ENCODE measurements around the gene C7orf25. TPM values are rescaled to one million over a fixed set of nuclear protein-coding genes. Genes with fewer than 3 reads are reported as not detected.
A peak's percentile ranks its signal among the peaks of the same experiment; 100 is the strongest.
"Not testable (repeated sequence)": the region's sequence is repeated elsewhere in the genome, so short reads cannot be mapped to it uniquely, and the experiment has no call there.

Gene C7orf25
- total RNA-seq, 1 donor from 2014 or later, result 5.7 TPM

- Mint-ChIP-seq H3K27me3 (ENCODE audit: insufficient read depth) (peaks cover 5% of the 10 kb centered on the region), H3K9me3 (no peaks in the 10 kb centered on the region), H3K4me3 (peak overlapping the region; percentile 81), H3K4me1 (ENCODE audit: low read depth) (peaks cover 25% of the 10 kb centered on the region), H3K27ac (no peak overlapping the region), H3K36me3 (ENCODE audit: low read depth) (no peaks in the 10 kb centered on the region)
- no peak for DNase-seq (ENCODE audit: low spot score)
- intact Hi-C loops (cut with micrococcal nuclease), result loop anchor here (2.0 to 5.0 kb wide), 3 partner anchors 872 to 944 kb away; no protein-coding TSS in a partner anchor
Observed at GRCh38 chr7:42886893-42887505, 24.9 kb downstream of the C7orf25 start.

DNA sequence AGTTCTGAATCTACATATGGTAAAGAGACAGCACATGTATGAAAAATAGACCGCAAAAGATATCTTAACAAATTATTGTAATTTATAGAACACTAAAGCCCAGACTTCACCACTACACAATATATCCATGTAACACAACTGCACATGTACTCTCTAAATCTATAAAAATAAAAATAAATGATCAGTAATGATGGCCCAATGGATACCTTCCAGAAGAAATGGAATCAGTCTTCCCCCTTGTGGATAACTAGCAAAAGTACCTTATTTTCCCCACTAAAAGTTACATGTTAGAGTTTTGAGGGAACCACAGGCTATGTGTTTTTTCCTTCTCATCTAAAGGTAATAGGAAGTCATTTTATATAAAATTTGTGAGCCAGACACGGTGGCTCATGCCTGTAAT is 25.7 kb downstream of the C7orf25 start:
- no peak for DNase-seq (ENCODE audit: low spot score)
- Mint-ChIP-seq H3K36me3 (ENCODE audit: low read depth) (no peaks in the 10 kb centered on the region), H3K4me3 (no peak overlapping the region), H3K4me1 (ENCODE audit: low read depth) (peaks cover 25% of the 10 kb centered on the region), H3K9me3 (no peaks in the 10 kb centered on the region), H3K27ac (no peak overlapping the region), H3K27me3 (ENCODE audit: insufficient read depth) (peaks cover 7% of the 10 kb centered on the region)
- intact Hi-C loops (cut with micrococcal nuclease), result loop anchor here (2.0 to 5.0 kb wide), 3 partner anchors 871 to 943 kb away; no protein-coding TSS in a partner anchor

DNA sequence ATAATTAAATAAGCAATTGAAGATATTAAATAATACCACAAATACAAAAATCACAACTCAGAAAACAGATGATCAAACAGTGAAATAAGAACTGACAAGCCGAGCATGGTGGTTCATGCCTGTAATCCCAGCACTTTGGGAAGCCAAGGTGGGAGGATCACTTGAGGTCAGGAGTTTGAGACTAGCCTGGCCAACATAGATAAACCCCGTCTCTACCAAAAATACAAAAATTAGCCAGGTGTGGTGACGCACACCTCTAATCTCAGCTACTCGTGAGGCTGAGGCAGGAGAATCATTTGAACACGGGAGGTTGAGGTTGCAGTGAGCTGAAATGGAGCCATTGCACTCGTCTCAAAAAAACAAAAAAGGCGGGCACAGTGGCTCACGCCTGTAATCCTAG is 26.7 kb downstream of the C7orf25 start:
- not testable (repeated sequence) for H3K9me3 Mint-ChIP-seq; DNase-seq (ENCODE audit: low spot score); H3K4me3 Mint-ChIP-seq; H3K27ac Mint-ChIP-seq; H3K36me3 Mint-ChIP-seq (ENCODE audit: low read depth); H3K27me3 Mint-ChIP-seq (ENCODE audit: insufficient read depth)
- H3K4me1 Mint-ChIP-seq (ENCODE audit: low read depth), result peaks cover 25% of the 10 kb centered on the region
- intact Hi-C loops (cut with micrococcal nuclease), result loop anchor here (5.0 kb wide), 1 partner anchor 908 kb away; no protein-coding TSS in a partner anchor

- no peak for DNase-seq (ENCODE audit: low spot score)
- Mint-ChIP-seq H3K4me3 (no peak overlapping the region), H3K4me1 (ENCODE audit: low read depth) (peaks cover 20% of the 10 kb centered on the region), H3K36me3 (ENCODE audit: low read depth) (no peaks in the 10 kb centered on the region), H3K9me3 (no peaks in the 10 kb centered on the region), H3K27ac (no peak overlapping the region), H3K27me3 (ENCODE audit: insufficient read depth) (peaks cover 7% of the 10 kb centered on the region)
- intact Hi-C loops (cut with micrococcal nuclease), result no loop called here
Observed at GRCh38 chr7:42883950-42884349, 27.9 kb downstream of the C7orf25 start.

GRCh38 chr7:42880392-42880791 is 31.5 kb downstream of the C7orf25 start:
- Mint-ChIP-seq H3K4me3 (no peak overlapping the region), H3K27me3 (ENCODE audit: insufficient read depth) (peaks cover 1% of the 10 kb centered on the region), H3K9me3 (no peaks in the 10 kb centered on the region), H3K36me3 (ENCODE audit: low read depth) (no peaks in the 10 kb centered on the region), H3K4me1 (ENCODE audit: low read depth) (no peaks in the 10 kb centered on the region), H3K27ac (no peak overlapping the region)
- no peak for DNase-seq (ENCODE audit: low spot score)
- intact Hi-C loops (cut with micrococcal nuclease), result no loop called here

DNA sequence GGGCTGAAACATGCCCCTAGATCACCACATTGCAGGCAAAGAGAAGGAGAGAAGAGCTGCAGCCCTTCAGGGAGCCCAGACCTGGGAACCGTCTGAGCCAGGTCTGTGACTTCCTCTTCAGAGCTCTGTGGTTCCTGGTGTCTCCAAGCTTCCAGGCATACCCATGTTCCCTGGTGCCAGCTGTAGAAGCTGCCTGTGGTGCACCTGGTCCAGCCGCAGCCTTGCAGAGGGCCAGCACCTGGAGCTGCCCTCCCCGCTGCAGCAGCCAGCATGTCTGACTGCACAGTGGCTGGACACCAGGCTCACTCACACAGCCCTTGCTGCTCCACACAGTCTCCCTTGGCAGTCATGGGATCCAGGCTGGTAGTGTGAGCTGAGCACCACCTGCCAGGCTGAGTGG is 33.6 kb downstream of the C7orf25 start:
- Mint-ChIP-seq H3K4me1 (ENCODE audit: low read depth) (no peaks in the 10 kb centered on the region), H3K36me3 (ENCODE audit: low read depth) (no peaks in the 10 kb centered on the region), H3K4me3 (no peak overlapping the region), H3K27ac (no peak overlapping the region), H3K27me3 (ENCODE audit: insufficient read depth) (peaks cover 1% of the 10 kb centered on the region), H3K9me3 (no peaks in the 10 kb centered on the region)
- DNase-seq (ENCODE audit: low spot score), result no peak
- intact Hi-C loops (cut with micrococcal nuclease), result no loop called here

- Mint-ChIP-seq H3K27ac (no peak overlapping the region), H3K9me3 (no peaks in the 10 kb centered on the region), H3K4me3 (no peak overlapping the region), H3K36me3 (ENCODE audit: low read depth) (no peaks in the 10 kb centered on the region), H3K27me3 (ENCODE audit: insufficient read depth) (peaks cover 1% of the 10 kb centered on the region), H3K4me1 (ENCODE audit: low read depth) (no peaks in the 10 kb centered on the region)
- DNase-seq (ENCODE audit: low spot score), result no peak
- intact Hi-C loops (cut with micrococcal nuclease), result loop anchor here (2.0 kb wide), 1 partner anchor 43 kb away; no protein-coding TSS in a partner anchor
Observed at GRCh38 chr7:42877862-42878261, 34.0 kb downstream of the C7orf25 start.

GRCh38 chr7:42876182-42877068 is 35.4 kb downstream of the C7orf25 start:
- intact Hi-C loops (cut with micrococcal nuclease), result loop anchor here (1.0 to 2.0 kb wide), 4 partner anchors 12 to 935 kb away; no protein-coding TSS in a partner anchor
- Mint-ChIP-seq H3K27me3 (ENCODE audit: insufficient read depth) (peaks cover 1% of the 10 kb centered on the region), H3K9me3 (no peaks in the 10 kb centered on the region), H3K27ac (no peak overlapping the region), H3K4me1 (ENCODE audit: low read depth) (peaks cover 5% of the 10 kb centered on the region), H3K4me3 (no peak overlapping the region), H3K36me3 (ENCODE audit: low read depth) (no peaks in the 10 kb centered on the region)
- peak; percentile 26 for DNase-seq (ENCODE audit: low spot score)

DNA sequence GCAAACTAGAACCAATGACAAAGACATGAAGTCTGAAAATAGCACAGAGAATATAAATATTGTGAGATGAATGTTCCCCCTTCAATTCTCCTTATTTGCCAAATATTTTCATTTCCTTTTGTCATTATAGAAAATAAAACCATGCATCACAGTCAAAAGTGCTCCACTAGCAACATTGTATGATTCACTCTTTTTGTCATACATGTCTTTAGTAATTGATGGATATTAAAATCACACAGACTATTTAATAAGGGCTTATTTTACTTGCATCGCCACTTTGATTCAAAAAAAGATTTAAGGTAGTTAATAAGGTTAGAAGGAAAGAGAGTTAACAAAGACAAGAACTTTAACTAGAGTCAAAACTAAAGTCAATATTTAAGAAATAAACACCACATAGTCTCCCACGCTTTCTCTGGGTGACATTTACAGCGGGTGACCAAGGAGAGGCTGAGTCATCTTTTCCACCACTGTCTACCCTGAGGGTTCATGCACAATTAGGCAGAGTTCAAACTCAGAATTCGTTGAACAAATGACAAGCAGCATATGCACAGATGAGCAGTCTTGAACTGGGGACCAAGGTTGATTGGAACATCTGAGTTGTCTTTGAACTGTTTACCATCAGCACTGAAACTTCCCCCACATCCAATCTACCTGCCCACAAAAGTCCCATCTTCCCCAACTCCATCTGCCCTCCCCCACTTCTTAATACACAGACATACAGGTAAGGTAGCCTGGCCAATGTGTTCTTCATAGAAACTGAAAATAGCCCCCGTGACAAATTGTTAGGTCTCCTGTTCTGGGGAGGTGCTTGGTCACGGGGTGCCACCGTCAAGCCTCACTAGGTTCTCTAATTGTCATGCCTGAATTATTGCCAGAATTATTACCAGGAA is 42.5 kb downstream of the C7orf25 start:
- H3K27me3 Mint-ChIP-seq (ENCODE audit: insufficient read depth), result peaks cover 2% of the 10 kb centered on the region
- H3K9me3 Mint-ChIP-seq, result peaks cover 23% of the 10 kb centered on the region
- peaks cover 24% of the 10 kb centered on the region for H3K4me1 Mint-ChIP-seq (ENCODE audit: low read depth)
- H3K36me3 Mint-ChIP-seq (ENCODE audit: low read depth), result peaks cover 2% of the 10 kb centered on the region
- intact Hi-C loops (cut with micrococcal nuclease), result loop anchor here (1.0 to 10.0 kb wide), 7 partner anchors 12 to 988 kb away; partner anchors contain the start of genes GLI3, MRPL32 and PSMA2
- H3K27ac Mint-ChIP-seq, result peak overlapping the region; percentile 88
- peak; percentile 19 for DNase-seq (ENCODE audit: low spot score)
- peak overlapping the region; percentile 19 for H3K4me3 Mint-ChIP-seq

DNA sequence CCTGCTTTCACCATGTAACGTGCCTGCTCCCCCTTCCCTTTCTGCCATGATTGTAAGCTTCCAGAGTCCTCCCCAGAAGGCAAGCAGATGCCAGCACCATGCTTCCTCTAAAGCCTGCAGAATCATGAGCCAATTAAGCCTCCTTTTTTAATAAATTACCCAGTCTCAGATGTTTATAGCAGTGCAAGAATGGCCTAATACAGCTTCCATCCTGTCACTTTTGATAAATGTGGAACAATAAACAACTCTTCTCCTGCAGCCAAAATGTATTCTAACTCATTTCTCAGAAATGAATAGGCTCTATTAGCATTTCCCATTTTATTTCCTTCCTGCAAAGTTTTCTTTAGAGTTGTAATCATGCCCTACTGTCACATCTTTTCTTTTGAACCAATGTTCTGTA is 43.4 kb downstream of the C7orf25 start:
- H3K4me1 Mint-ChIP-seq (ENCODE audit: low read depth), result peaks cover 24% of the 10 kb centered on the region
- peaks cover 2% of the 10 kb centered on the region for H3K27me3 Mint-ChIP-seq (ENCODE audit: insufficient read depth)
- H3K4me3 Mint-ChIP-seq, result peak overlapping the region; percentile 19
- peaks cover 2% of the 10 kb centered on the region for H3K36me3 Mint-ChIP-seq (ENCODE audit: low read depth)
- no peak for DNase-seq (ENCODE audit: low spot score)
- H3K27ac Mint-ChIP-seq, result peak overlapping the region; percentile 88
- peaks cover 30% of the 10 kb centered on the region for H3K9me3 Mint-ChIP-seq
- intact Hi-C loops (cut with micrococcal nuclease), result loop anchor here (10.0 kb wide), 1 partner anchor 634 kb away; the partner anchor contains the start of gene GLI3

Data from activated T-helper 1 cell treated with anti-CD3 and anti-CD28 coated beads, Interleukin-12 subunit alpha, Interleukin-12 subunit beta, Interleukin-2, Interleukin-4 antibody, amounts not matched to agents 30 ng/mL and 10 ng/mL and 1 ng/mL, durations not matched to agents 14 hours and 24 hours and 36 hours (primary cell).